HL-60 (cell line): ENCODE results near the gene GABRA4.

ENCODE experiments used
- DNase-seq, 2 experiments: peaks; one replicate each; pipeline ENCODE4 v3.0.0-alpha.2; 2010 to 2020; ENCODE audit warnings: low read depth in 1 of 2, low spot score in 1 of 2
- H3K27ac ChIP-seq: fragments of 250-450 bp; sonication (Bioruptor Pico); replicated peaks from 2 replicates; pipeline ENCODE4 v1.5.1; 2020; ENCODE audit warnings: mild to moderate bottlenecking, moderate library complexity
- H3K27me3 ChIP-seq: fragments of 250-450 bp; sonication (Bioruptor Pico); 2 replicates; pipeline ENCODE4 v1.5.1; 2021; ENCODE audit warnings: mild to moderate bottlenecking, moderate library complexity; ENCODE audit not compliant: insufficient read depth, poor library complexity, severe bottlenecking
- H3K4me3 ChIP-seq: replicated peaks from 2 replicates; pipeline ENCODE4 v1.5.1; 2011; ENCODE audit warnings: mild to moderate bottlenecking, control low read depth, low read length; ENCODE audit not compliant: insufficient read depth
- CTCF ChIP-seq: IDR thresholded peaks from one replicate; pipeline ENCODE4 v1.5.1; 2011; ENCODE audit warnings: low read length, control low read depth, inconsistent platforms; ENCODE audit not compliant: insufficient read depth
- GABPA ChIP-seq: IDR thresholded peaks from 2 replicates; pipeline ENCODE4 v1.6.1; 2012; ENCODE audit warnings: low read depth
- POLR2AphosphoS5 ChIP-seq: IDR thresholded peaks from 2 replicates; pipeline ENCODE4 v1.6.1; 2012; ENCODE audit warnings: low read depth
- REST ChIP-seq: IDR thresholded peaks from 2 replicates; pipeline ENCODE4 v1.6.1; 2012; ENCODE audit warnings: low read depth; ENCODE audit not compliant: insufficient replicate concordance
- SPI1 ChIP-seq: IDR thresholded peaks from 2 replicates; pipeline ENCODE4 v1.6.1; 2012; ENCODE audit warnings: low read depth, mild to moderate bottlenecking, borderline replicate concordance

The GABRA4 gene

GRCh38 chr4:46975812-46976553, 17.4 kb downstream of the GABRA4 start:
- no peaks in the 10 kb centered on the region for H3K27me3 ChIP-seq
- H3K27ac ChIP-seq: no peak overlapping the region
- TF ChIP-seq SPI1 (peak; percentile 93), POLR2AphosphoS5 (no peak)
- no peak overlapping the region; the same call in 1 of the 2 replicates for H3K4me3 ChIP-seq
- DNase-seq: peak in 1 of 2 experiments; percentile 20

- H3K27ac ChIP-seq: no peak overlapping the region
- TF ChIP-seq REST (no peak), SPI1 (no peak), CTCF (no peak), GABPA (no peak)
- no peak for DNase-seq
- no peaks in the 10 kb centered on the region for H3K27me3 ChIP-seq
- H3K4me3 ChIP-seq: no peak overlapping the region
Observed at GRCh38 chr4:46974891-46975543, 18.4 kb downstream of the GABRA4 start.

- no peaks in the 10 kb centered on the region for H3K27me3 ChIP-seq
- no peak for TF ChIP-seq REST
- no peak overlapping the region for H3K27ac ChIP-seq
- no peak for DNase-seq
- H3K4me3 ChIP-seq: no peak overlapping the region
Observed at GRCh38 chr4:46968847-46969246, 24.5 kb downstream of the GABRA4 start.

GRCh38 chr4:46967631-46968030, 25.8 kb downstream of the GABRA4 start:
- no peak overlapping the region for H3K4me3 ChIP-seq
- no peak for DNase-seq
- H3K27me3 ChIP-seq: no peaks in the 10 kb centered on the region
- no peak overlapping the region for H3K27ac ChIP-seq
- TF ChIP-seq GABPA (no peak), REST (no peak), SPI1 (no peak), POLR2AphosphoS5 (no peak), CTCF (no peak)
